Small intestine (tissue), 16 donors: ENCODE measurements around the gene DEUP1. TPM values are rescaled to one million over a fixed set of nuclear protein-coding genes. Genes with fewer than 3 reads are reported as not detected.

Experiments used
- DNase-seq, 2 donors: peaks; one replicate each; pipeline versions ENCODE4 v3.0.0 to v3.0.0-alpha.2; 2013
- FAIRE-seq: peaks from 2 replicates; lab custom pipeline; 2012; peaks lifted over from hg19 to GRCh38; lab: Jason Lieb, UNC
- H3K27ac ChIP-seq, 3 donors: one replicate each; pipeline ENCODE4 v1.5.1; 2013; ENCODE audit warnings: low read length in 2 of 3, mild to moderate bottlenecking in 2 of 3, control low read depth in 1 of 3, inconsistent platforms in 1 of 3, low read depth in 1 of 3, moderate library complexity in 1 of 3
- H3K27me3 ChIP-seq, 3 donors: one replicate each; pipeline ENCODE4 v1.6.1; 2013; ENCODE audit warnings: low read length in 3 of 3, inconsistent platforms in 1 of 3; ENCODE audit not compliant: control insufficient read depth in 3 of 3, insufficient read depth in 3 of 3
- H3K36me3 ChIP-seq, 3 donors: one replicate each; pipeline ENCODE4 v1.6.1; 2013; ENCODE audit warnings: low read length in 3 of 3, inconsistent platforms in 1 of 3, low read depth in 1 of 3, mild to moderate bottlenecking in 1 of 3, moderate library complexity in 1 of 3; ENCODE audit not compliant: control insufficient read depth in 3 of 3, insufficient read depth in 2 of 3
- H3K4me1 ChIP-seq, 3 donors: one replicate each; pipeline ENCODE4 v1.6.1; 2013; ENCODE audit warnings: low read length in 2 of 3, inconsistent platforms in 1 of 3, low read depth in 1 of 3, mild to moderate bottlenecking in 1 of 3, moderate library complexity in 1 of 3; ENCODE audit not compliant: control insufficient read depth in 3 of 3, insufficient read depth in 2 of 3
- H3K4me3 ChIP-seq, 3 donors: one replicate each; pipeline ENCODE4 v1.5.1; 2013; ENCODE audit warnings: low read length in 3 of 3, control low read depth in 1 of 3, inconsistent platforms in 1 of 3, low read depth in 1 of 3, mild to moderate bottlenecking in 1 of 3, moderate library complexity in 1 of 3
- H3K9me3 ChIP-seq, 2 donors: one replicate each; pipeline ENCODE4 v1.6.1; 2013; ENCODE audit warnings: low read depth in 1 of 2, low read length in 1 of 2; ENCODE audit not compliant: control insufficient read depth in 2 of 2, insufficient read depth in 1 of 2
- whole genome bisulfite sequencing, 3 donors: extraction: QIAGEN DNeasy Blood & Tissue Kit; methylation state at CpG; one replicate each; pipeline ENCODE4 v1.1.7; 2013; 5-methylcytosine and 5-hydroxymethylcytosine counted together
- long read RNA-seq, 10 donors: transcript quantifications; one replicate each; lab custom pipeline, GENCODE V29; 2026
- polyA plus RNA-seq, 4 donors: library from polyadenylated mRNA; stranded (reverse) in 3 of 4; unstranded in 1 of 4; fragments of 200-250 nt in 3 of 4; fragments of 120-200 nt in 1 of 4; gene quantifications; one replicate each; pipeline versions ENCODE4 v1.2.1 to v1.2.3, GENCODE V29; 2013
- donor health status: healthy with polysubstance abuse.
- donor health status: control.
- donor health status: control.
- donor health status: Bipolar disorder and iron deficiency.
- donor health status: healthy.

The DEUP1 gene, protein sequence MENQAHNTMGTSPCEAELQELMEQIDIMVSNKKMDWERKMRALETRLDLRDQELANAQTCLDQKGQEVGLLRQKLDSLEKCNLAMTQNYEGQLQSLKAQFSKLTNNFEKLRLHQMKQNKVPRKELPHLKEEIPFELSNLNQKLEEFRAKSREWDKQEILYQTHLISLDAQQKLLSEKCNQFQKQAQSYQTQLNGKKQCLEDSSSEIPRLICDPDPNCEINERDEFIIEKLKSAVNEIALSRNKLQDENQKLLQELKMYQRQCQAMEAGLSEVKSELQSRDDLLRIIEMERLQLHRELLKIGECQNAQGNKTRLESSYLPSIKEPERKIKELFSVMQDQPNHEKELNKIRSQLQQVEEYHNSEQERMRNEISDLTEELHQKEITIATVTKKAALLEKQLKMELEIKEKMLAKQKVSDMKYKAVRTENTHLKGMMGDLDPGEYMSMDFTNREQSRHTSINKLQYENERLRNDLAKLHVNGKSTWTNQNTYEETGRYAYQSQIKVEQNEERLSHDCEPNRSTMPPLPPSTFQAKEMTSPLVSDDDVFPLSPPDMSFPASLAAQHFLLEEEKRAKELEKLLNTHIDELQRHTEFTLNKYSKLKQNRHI
- under 1 TPM in 2 of 4 donors, not detected in 2; 0.03 to 0.68 TPM for polyA plus RNA-seq
- long read RNA-seq, donor 1, partial matches to known transcripts = 0 of 78 reads
- long read RNA-seq, donor 1, other reads (novel, unspliced or antisense) = 78 of 78 reads
- long read RNA-seq, donor 2, partial matches to known transcripts = 5 of 24 reads
- long read RNA-seq, donor 2, other reads (novel, unspliced or antisense) = 19 of 24 reads
- long read RNA-seq, donor 3 = 0 reads
- long read RNA-seq, donor 4 = 0 reads
- long read RNA-seq, donor 5 = 0 reads
- long read RNA-seq, donor 6 = 0 reads
- long read RNA-seq, donor 7 = 0 reads
- long read RNA-seq, donor 8 = 0 reads
- long read RNA-seq, donor 9, partial matches to known transcripts = 0 of 7 reads
- long read RNA-seq, donor 9, other reads (novel, unspliced or antisense) = 7 of 7 reads
- long read RNA-seq, donor 10 = 0 reads

GRCh38 chr11:93330446-93330984 lies at the start of gene DEUP1:
Gene DEUP1, plus strand, starts transcription at chr11:93330742. Its CDS starts 1,518 bp downstream, at chr11:93332260.
- Histone ChIP-seq H3K36me3 (no peaks in the 10 kb centered on the region), H3K9me3 (no peaks in the 10 kb centered on the region), H3K4me3 (peak within 1 kb of the TSS; percentile 22 to 46 (median 41)), H3K27me3 (peaks cover 0 to 9% (median 4%) of the 10 kb centered on the region in 3 donors), H3K4me1 (peaks cover 0 to 4% (median 0%) of the 10 kb centered on the region in 3 donors), H3K27ac (no peak within 1 kb of the TSS)
- WGBS, 3 donors = 2 to 10% (median 5%) methylated on average over 28 to 73 of the region's 73 CpGs
- DNase-seq (peak; percentile 43 to 87), FAIRE-seq (no peak)

- H3K27me3 ChIP-seq = peaks cover 0 to 2% (median 0%) of the 10 kb centered on the region in 3 donors
- H3K4me1 ChIP-seq = no peaks in the 10 kb centered on the region
- 24 to 48% (median 46%) methylated on average over 2 of the region's 2 CpGs for WGBS, 3 donors
- no peak overlapping the region for H3K27ac ChIP-seq
- no peaks in the 10 kb centered on the region for H3K9me3 ChIP-seq
- no peak overlapping the region for H3K4me3 ChIP-seq
- no peak for DNase-seq
- no peaks in the 10 kb centered on the region for H3K36me3 ChIP-seq
- no peak for FAIRE-seq
Measured at GRCh38 chr11:93285430-93285829, 45.1 kb upstream of the DEUP1 start.

DNA sequence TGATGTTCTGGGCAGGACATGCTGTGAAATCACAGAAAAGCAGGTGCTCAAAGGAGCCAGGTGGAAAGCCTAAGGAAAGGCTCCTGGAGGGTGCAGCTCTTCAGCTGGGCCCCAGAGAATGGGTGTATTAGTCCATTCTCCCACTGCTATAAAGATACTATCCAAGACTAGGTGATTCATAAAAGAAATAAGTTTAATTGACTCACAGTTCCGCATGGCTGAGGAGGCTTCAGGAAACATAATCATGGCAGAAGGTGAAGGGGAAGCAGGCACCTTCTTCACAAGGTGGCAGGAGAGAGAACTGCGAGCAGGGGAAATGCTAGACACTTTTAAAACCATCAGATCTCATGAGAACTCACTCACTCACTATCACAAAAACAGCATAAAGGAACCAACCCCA lies 43.1 kb upstream of the DEUP1 start:
- WGBS, 3 donors = 78 to 86% (median 84%) methylated on average over 2 of the region's 2 CpGs
- Histone ChIP-seq H3K27ac (no peak overlapping the region), H3K36me3 (no peaks in the 10 kb centered on the region), H3K27me3 (peaks cover 0 to 2% (median 0%) of the 10 kb centered on the region in 3 donors), H3K4me1 (no peaks in the 10 kb centered on the region), H3K4me3 (no peak overlapping the region), H3K9me3 (no peaks in the 10 kb centered on the region)
- DNase-seq = no peak
- FAIRE-seq = no peak

DNA sequence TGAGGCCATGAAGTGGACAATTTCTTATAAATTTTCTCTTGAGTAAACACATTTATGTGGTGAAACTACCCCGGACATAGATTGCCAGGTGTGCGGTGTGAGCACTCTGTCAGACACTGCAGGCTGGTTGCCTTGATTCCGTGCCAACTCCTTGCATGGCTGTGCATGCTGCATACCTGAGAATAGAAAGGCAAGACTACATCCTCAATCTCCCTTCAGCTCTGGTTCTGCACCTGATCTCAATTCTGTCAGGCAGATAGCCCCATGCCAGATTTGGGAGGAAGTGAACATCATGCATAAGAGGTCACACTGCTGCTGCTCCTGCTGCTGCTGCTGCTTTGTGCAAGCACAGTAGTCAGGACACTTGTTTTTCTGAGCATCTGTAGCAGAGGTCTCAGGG lies 42.5 kb upstream of the DEUP1 start:
- DNase-seq (no peak), FAIRE-seq (no peak)
- H3K36me3 ChIP-seq = no peaks in the 10 kb centered on the region
- H3K9me3 ChIP-seq = no peaks in the 10 kb centered on the region
- no peak overlapping the region for H3K27ac ChIP-seq
- no peaks in the 10 kb centered on the region for H3K4me1 ChIP-seq
- peaks cover 0 to 2% (median 0%) of the 10 kb centered on the region in 3 donors for H3K27me3 ChIP-seq
- no peak overlapping the region for H3K4me3 ChIP-seq
- 68 to 82% (median 69%) methylated on average over 3 of the region's 3 CpGs for WGBS, 3 donors

GRCh38 chr11:93288767-93289166 lies 41.8 kb upstream of the DEUP1 start:
- Histone ChIP-seq H3K36me3 (no peaks in the 10 kb centered on the region), H3K27ac (no peak overlapping the region), H3K27me3 (peaks cover 0 to 2% (median 0%) of the 10 kb centered on the region in 3 donors), H3K4me1 (no peaks in the 10 kb centered on the region), H3K9me3 (no peaks in the 10 kb centered on the region), H3K4me3 (no peak overlapping the region)
- no peak for DNase-seq
- no peak for FAIRE-seq
- WGBS, 3 donors = 75 to 91% (median 86%) methylated on average over 2 of the region's 2 CpGs

- Histone ChIP-seq H3K9me3 (no peaks in the 10 kb centered on the region), H3K4me1 (no peaks in the 10 kb centered on the region), H3K36me3 (no peaks in the 10 kb centered on the region), H3K27ac (no peak overlapping the region), H3K27me3 (peaks cover 0 to 2% (median 0%) of the 10 kb centered on the region in 3 donors), H3K4me3 (no peak overlapping the region)
- DNase-seq (no peak), FAIRE-seq (no peak)
- WGBS, 3 donors = 58 to 72% (median 62%) methylated on average over 5 of the region's 5 CpGs
Measured at GRCh38 chr11:93289782-93290463, 40.6 kb upstream of the DEUP1 start.

DNA sequence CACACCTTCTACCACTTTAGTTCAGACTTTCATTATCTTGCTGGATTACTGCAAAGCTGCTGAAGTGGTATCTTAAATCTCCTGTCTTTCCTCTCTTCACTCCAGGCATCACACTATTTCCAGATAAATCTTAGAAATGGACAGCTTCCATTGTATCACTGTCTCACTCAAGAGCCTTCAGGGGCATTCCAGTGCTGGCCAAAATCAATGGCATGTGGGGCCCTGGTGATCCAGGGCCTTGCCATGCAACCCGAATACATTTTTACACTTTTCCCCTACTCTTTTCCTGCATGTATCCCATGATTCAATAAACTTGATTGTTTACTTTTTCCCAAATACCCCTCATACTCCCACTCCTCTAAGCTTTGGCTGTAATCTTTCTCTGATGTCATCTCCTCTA lies 39.4 kb upstream of the DEUP1 start:
- Histone ChIP-seq H3K4me1 (no peaks in the 10 kb centered on the region), H3K27me3 (peaks cover 0 to 2% (median 0%) of the 10 kb centered on the region in 3 donors), H3K27ac (no peak overlapping the region), H3K4me3 (no peak overlapping the region), H3K9me3 (no peaks in the 10 kb centered on the region), H3K36me3 (no peaks in the 10 kb centered on the region)
- DNase-seq (no peak), FAIRE-seq (no peak)
- 77 to 83% (median 78%) methylated on average over 1 of the region's 1 CpG for WGBS, 3 donors
